A549 treated with AZD9567 at 1 μM for 4 hours (cell line): ENCODE results near the gene RAB11FIP2. TPM values are rescaled to one million over a fixed set of nuclear protein-coding genes. Genes with fewer than 3 reads are reported as not detected.

ENCODE experiments used
- total RNA-seq: library from RNA; stranded (reverse); fragments of 200-300 nt; extraction: Qiagen RNA extraction; gene quantifications from 5 replicates; pipeline ENCODE4 v1.2.3, GENCODE V29; 2022; ENCODE audit not compliant: insufficient read depth

RAB11FIP2 gene
- 7.1 to 9.3 TPM (median 8.9 TPM) in 5 replicates for total RNA-seq

GRCh38 chr10:118046395-118047156 lies at the start of gene RAB11FIP2:
Gene RAB11FIP2, minus strand, starts transcription at chr10:118046941. Its CDS starts 778 bp downstream, at chr10:118046163.

